Activated CD4-positive, alpha-beta T cell treated with anti-CD3 and anti-CD28 coated beads, Interleukin-2, amount 10 ng/mL, durations not matched to agents 24 days and 14 days (primary cell): ENCODE measurements around the gene FAM13C. TPM values are rescaled to one million over a fixed set of nuclear protein-coding genes. Genes with fewer than 3 reads are reported as not detected.

ENCODE experiments used
- DNase-seq: peaks from one replicate; pipeline ENCODE4 v3.0.0; 2022
- H3K27ac Mint-ChIP-seq: one replicate; pipeline ENCODE4 v1.8.0; 2022; ENCODE audit warnings: mild to moderate bottlenecking, mixed read lengths
- H3K27me3 Mint-ChIP-seq: one replicate; pipeline ENCODE4 v1.8.0; 2022; ENCODE audit warnings: mixed read lengths
- H3K36me3 Mint-ChIP-seq: one replicate; pipeline ENCODE4 v1.8.0; 2022; ENCODE audit warnings: low read depth, mild to moderate bottlenecking, mixed read lengths
- H3K4me1 Mint-ChIP-seq: one replicate; pipeline ENCODE4 v1.8.0; 2021; ENCODE audit warnings: mixed read lengths
- H3K4me3 Mint-ChIP-seq: one replicate; pipeline ENCODE4 v1.8.0; 2022; ENCODE audit warnings: mild to moderate bottlenecking, moderate library complexity, mixed read lengths
- H3K9me3 Mint-ChIP-seq: one replicate; pipeline ENCODE4 v1.8.0; 2021; ENCODE audit warnings: mixed read lengths
- intact Hi-C: fragments of 100-400 bp; cut with micrococcal nuclease; formaldehyde crosslinking; loops from one replicate; pipeline ENCODE4 v1.15.1; 2023
- total RNA-seq: library from RNA; stranded (reverse); gene quantifications from 2 replicates; pipeline ENCODE4 v1.2.3, GENCODE V29; 2022

Gene FAM13C
- total RNA-seq, 1 donor from 2014 or later: not detected

GRCh38 chr10:59342723-59343122, 19.6 kb downstream of the FAM13C start:
- Mint-ChIP-seq H3K27me3 (no peaks in the 10 kb centered on the region), H3K9me3 (no peaks in the 10 kb centered on the region), H3K4me3 (no peak overlapping the region), H3K4me1 (no peaks in the 10 kb centered on the region), H3K27ac (no peak overlapping the region), H3K36me3 (no peaks in the 10 kb centered on the region)
- DNase-seq: no peak
- intact Hi-C loops: no loop called here

GRCh38 chr10:59342000-59342399, 20.3 kb downstream of the FAM13C start:
- H3K4me3 Mint-ChIP-seq: no peak overlapping the region
- H3K36me3 Mint-ChIP-seq: no peaks in the 10 kb centered on the region
- no peaks in the 10 kb centered on the region for H3K27me3 Mint-ChIP-seq
- no peak overlapping the region for H3K27ac Mint-ChIP-seq
- H3K9me3 Mint-ChIP-seq: no peaks in the 10 kb centered on the region
- no peak for DNase-seq
- H3K4me1 Mint-ChIP-seq: no peaks in the 10 kb centered on the region
- intact Hi-C loops: no loop called here

- no peaks in the 10 kb centered on the region for H3K4me1 Mint-ChIP-seq
- H3K4me3 Mint-ChIP-seq: no peak overlapping the region
- H3K27me3 Mint-ChIP-seq: no peaks in the 10 kb centered on the region
- H3K9me3 Mint-ChIP-seq: no peaks in the 10 kb centered on the region
- intact Hi-C loops: no loop called here
- H3K27ac Mint-ChIP-seq: no peak overlapping the region
- DNase-seq: no peak
- no peaks in the 10 kb centered on the region for H3K36me3 Mint-ChIP-seq
Observed at GRCh38 chr10:59340285-59340684, 22.1 kb downstream of the FAM13C start.

- Mint-ChIP-seq H3K27ac (no peak overlapping the region), H3K36me3 (no peaks in the 10 kb centered on the region), H3K9me3 (no peaks in the 10 kb centered on the region), H3K27me3 (no peaks in the 10 kb centered on the region), H3K4me3 (no peak overlapping the region), H3K4me1 (no peaks in the 10 kb centered on the region)
- intact Hi-C loops: no loop called here
- DNase-seq: no peak
Observed at GRCh38 chr10:59339351-59339750, 23.0 kb downstream of the FAM13C start.

- Mint-ChIP-seq H3K9me3 (no peaks in the 10 kb centered on the region), H3K4me1 (no peaks in the 10 kb centered on the region), H3K4me3 (no peak overlapping the region), H3K27ac (no peak overlapping the region), H3K36me3 (no peaks in the 10 kb centered on the region), H3K27me3 (no peaks in the 10 kb centered on the region)
- no peak for DNase-seq
- intact Hi-C loops: no loop called here
Observed at GRCh38 chr10:59337201-59337652, 25.1 kb downstream of the FAM13C start.

- DNase-seq: no peak
- intact Hi-C loops: no loop called here
- H3K27ac Mint-ChIP-seq: no peak overlapping the region
- no peaks in the 10 kb centered on the region for H3K36me3 Mint-ChIP-seq
- no peaks in the 10 kb centered on the region for H3K4me1 Mint-ChIP-seq
- H3K4me3 Mint-ChIP-seq: no peak overlapping the region
- H3K9me3 Mint-ChIP-seq: no peaks in the 10 kb centered on the region
- H3K27me3 Mint-ChIP-seq: no peaks in the 10 kb centered on the region
Observed at GRCh38 chr10:59336632-59337031, 25.7 kb downstream of the FAM13C start.

GRCh38 chr10:59335497-59335896, 26.9 kb downstream of the FAM13C start:
- Mint-ChIP-seq H3K27ac (no peak overlapping the region), H3K9me3 (no peaks in the 10 kb centered on the region), H3K4me3 (no peak overlapping the region), H3K36me3 (no peaks in the 10 kb centered on the region), H3K27me3 (no peaks in the 10 kb centered on the region), H3K4me1 (no peaks in the 10 kb centered on the region)
- intact Hi-C loops: no loop called here
- no peak for DNase-seq

GRCh38 chr10:59333701-59334100, 28.6 kb downstream of the FAM13C start:
- intact Hi-C loops: no loop called here
- H3K4me3 Mint-ChIP-seq: no peak overlapping the region
- no peak overlapping the region for H3K27ac Mint-ChIP-seq
- H3K27me3 Mint-ChIP-seq: no peaks in the 10 kb centered on the region
- no peak for DNase-seq
- no peaks in the 10 kb centered on the region for H3K36me3 Mint-ChIP-seq
- no peaks in the 10 kb centered on the region for H3K4me1 Mint-ChIP-seq
- no peaks in the 10 kb centered on the region for H3K9me3 Mint-ChIP-seq

- no peaks in the 10 kb centered on the region for H3K9me3 Mint-ChIP-seq
- no peaks in the 10 kb centered on the region for H3K27me3 Mint-ChIP-seq
- H3K36me3 Mint-ChIP-seq: no peaks in the 10 kb centered on the region
- DNase-seq: no peak
- H3K4me3 Mint-ChIP-seq: no peak overlapping the region
- no peaks in the 10 kb centered on the region for H3K4me1 Mint-ChIP-seq
- no peak overlapping the region for H3K27ac Mint-ChIP-seq
- intact Hi-C loops: no loop called here
Observed at GRCh38 chr10:59332581-59332980, 29.8 kb downstream of the FAM13C start.

- Mint-ChIP-seq H3K36me3 (no peaks in the 10 kb centered on the region), H3K4me3 (no peak overlapping the region), H3K27ac (no peak overlapping the region), H3K9me3 (no peaks in the 10 kb centered on the region), H3K27me3 (no peaks in the 10 kb centered on the region), H3K4me1 (no peaks in the 10 kb centered on the region)
- intact Hi-C loops: no loop called here
- no peak for DNase-seq
Observed at GRCh38 chr10:59331661-59332060, 30.7 kb downstream of the FAM13C start.

GRCh38 chr10:59325116-59325515, 37.2 kb downstream of the FAM13C start:
- no peak for DNase-seq
- Mint-ChIP-seq H3K27me3 (no peaks in the 10 kb centered on the region), H3K36me3 (no peaks in the 10 kb centered on the region), H3K4me1 (no peaks in the 10 kb centered on the region), H3K27ac (no peak overlapping the region), H3K4me3 (no peak overlapping the region), H3K9me3 (no peaks in the 10 kb centered on the region)
- intact Hi-C loops: no loop called here

- no peak overlapping the region for H3K27ac Mint-ChIP-seq
- no peaks in the 10 kb centered on the region for H3K27me3 Mint-ChIP-seq
- H3K4me1 Mint-ChIP-seq: no peaks in the 10 kb centered on the region
- H3K9me3 Mint-ChIP-seq: no peaks in the 10 kb centered on the region
- intact Hi-C loops: no loop called here
- H3K4me3 Mint-ChIP-seq: no peak overlapping the region
- H3K36me3 Mint-ChIP-seq: no peaks in the 10 kb centered on the region
- no peak for DNase-seq
Observed at GRCh38 chr10:59324597-59324996, 37.8 kb downstream of the FAM13C start.

- H3K9me3 Mint-ChIP-seq: no peaks in the 10 kb centered on the region
- H3K27ac Mint-ChIP-seq: no peak overlapping the region
- no peak overlapping the region for H3K4me3 Mint-ChIP-seq
- intact Hi-C loops: no loop called here
- no peaks in the 10 kb centered on the region for H3K4me1 Mint-ChIP-seq
- no peaks in the 10 kb centered on the region for H3K27me3 Mint-ChIP-seq
- H3K36me3 Mint-ChIP-seq: no peaks in the 10 kb centered on the region
- no peak for DNase-seq
Observed at GRCh38 chr10:59323831-59324401, 38.4 kb downstream of the FAM13C start.

GRCh38 chr10:59323036-59323459, 39.3 kb downstream of the FAM13C start:
- Mint-ChIP-seq H3K27ac (no peak overlapping the region), H3K4me3 (no peak overlapping the region), H3K4me1 (no peaks in the 10 kb centered on the region), H3K9me3 (no peaks in the 10 kb centered on the region), H3K27me3 (no peaks in the 10 kb centered on the region), H3K36me3 (no peaks in the 10 kb centered on the region)
- intact Hi-C loops: no loop called here
- DNase-seq: no peak

GRCh38 chr10:59322131-59322530, 40.2 kb downstream of the FAM13C start:
- no peaks in the 10 kb centered on the region for H3K36me3 Mint-ChIP-seq
- no peak overlapping the region for H3K4me3 Mint-ChIP-seq
- DNase-seq: no peak
- no peaks in the 10 kb centered on the region for H3K4me1 Mint-ChIP-seq
- H3K9me3 Mint-ChIP-seq: no peaks in the 10 kb centered on the region
- H3K27ac Mint-ChIP-seq: no peak overlapping the region
- no peaks in the 10 kb centered on the region for H3K27me3 Mint-ChIP-seq
- intact Hi-C loops: no loop called here
